Neural crest cell (in vitro differentiated cells): Measurements from ENCODE around the gene ENO2. TPM values are rescaled to one million over a fixed set of nuclear protein-coding genes. Genes with fewer than 3 reads are reported as not detected.
"Not testable (repeated sequence)": the region's sequence is repeated elsewhere in the genome, so short reads cannot be mapped to it uniquely, and the experiment has no call there.

Experiments
- DNase-seq: peaks from one replicate; pipeline ENCODE4 v3.0.0; 2021; ENCODE audit warnings: low read depth, mixed read lengths, low spot score
- H3K27ac Mint-ChIP-seq: one replicate; pipeline ENCODE4 v1.8.0; 2021; ENCODE audit warnings: mild to moderate bottlenecking, mixed read lengths; ENCODE audit not compliant: unreplicated experiment
- H3K27me3 Mint-ChIP-seq: 2 replicates; pipeline ENCODE4 v1.8.0; 2021; ENCODE audit warnings: low read depth, mild to moderate bottlenecking, mixed read lengths
- H3K36me3 Mint-ChIP-seq: 2 replicates; pipeline ENCODE4 v1.8.0; 2021; ENCODE audit warnings: low read depth, mild to moderate bottlenecking, mixed read lengths
- H3K4me1 Mint-ChIP-seq: 2 replicates; pipeline ENCODE4 v1.8.0; 2021; ENCODE audit warnings: mixed read lengths
- H3K4me3 Mint-ChIP-seq: one replicate; pipeline ENCODE4 v1.8.0; 2021; ENCODE audit warnings: mild to moderate bottlenecking, mixed read lengths
- H3K9me3 Mint-ChIP-seq: 2 replicates; pipeline ENCODE4 v1.8.0; 2021; ENCODE audit warnings: mixed read lengths
- CTCF ChIP-seq: fragments of 200-600 bp; sonication (generic); conservative IDR thresholded peaks from 2 replicates; pipeline ENCODE4 v1.5.0; 2021; ENCODE audit warnings: antibody characterized with exemption, mild to moderate bottlenecking
- total RNA-seq: library from RNA; stranded (reverse); gene quantifications from 2 replicates; pipeline ENCODE4 v1.2.1, GENCODE V29; 2021

ENO2 gene
- total RNA-seq, 1 donor from 2014 or later = 68.4 TPM

GRCh38 chr12:6868211-6869048, 46.0 kb upstream of the ENO2 start:
- H3K9me3 Mint-ChIP-seq = no peaks in the 10 kb centered on the region
- H3K4me3 Mint-ChIP-seq = peak overlapping the region; percentile 97
- H3K36me3 Mint-ChIP-seq = peaks cover 32% of the 10 kb centered on the region
- peaks cover 46% of the 10 kb centered on the region for H3K4me1 Mint-ChIP-seq
- peak overlapping the region; percentile 83 for H3K27ac Mint-ChIP-seq
- peaks cover 15% of the 10 kb centered on the region for H3K27me3 Mint-ChIP-seq
- DNase-seq = no peak
- TF ChIP-seq CTCF = no peak

- H3K4me3 Mint-ChIP-seq = peak overlapping the region; percentile 97
- peak overlapping the region; percentile 68 for H3K27ac Mint-ChIP-seq
- H3K4me1 Mint-ChIP-seq = peaks cover 52% of the 10 kb centered on the region
- peaks cover 30% of the 10 kb centered on the region for H3K36me3 Mint-ChIP-seq
- peak; percentile 85 for DNase-seq
- H3K9me3 Mint-ChIP-seq = no peaks in the 10 kb centered on the region
- peak; percentile 99 for TF ChIP-seq CTCF
- H3K27me3 Mint-ChIP-seq = peaks cover 15% of the 10 kb centered on the region
Observed at GRCh38 chr12:6869049-6870021, 45.0 kb upstream of the ENO2 start.

- not testable (repeated sequence) for DNase-seq, H3K9me3 Mint-ChIP-seq, H3K27ac Mint-ChIP-seq
- H3K4me3 Mint-ChIP-seq = peak overlapping the region; percentile 97
- peaks cover 52% of the 10 kb centered on the region for H3K4me1 Mint-ChIP-seq
- peaks cover 15% of the 10 kb centered on the region for H3K27me3 Mint-ChIP-seq
- H3K36me3 Mint-ChIP-seq = peaks cover 24% of the 10 kb centered on the region
Observed at GRCh38 chr12:6870304-6870703, 44.1 kb upstream of the ENO2 start.

GRCh38 chr12:6871052-6871957, 43.1 kb upstream of the ENO2 start:
- Mint-ChIP-seq H3K4me3 (peak overlapping the region; percentile 97), H3K27ac (no peak overlapping the region), H3K36me3 (peaks cover 21% of the 10 kb centered on the region), H3K9me3 (no peaks in the 10 kb centered on the region), H3K4me1 (peaks cover 52% of the 10 kb centered on the region), H3K27me3 (peaks cover 15% of the 10 kb centered on the region)
- no peak for DNase-seq
- no peak for TF ChIP-seq CTCF

- Mint-ChIP-seq H3K4me3 (peak overlapping the region; percentile 97), H3K36me3 (peaks cover 25% of the 10 kb centered on the region), H3K27ac (peak overlapping the region; percentile 50), H3K27me3 (peaks cover 15% of the 10 kb centered on the region), H3K4me1 (peaks cover 46% of the 10 kb centered on the region), H3K9me3 (no peaks in the 10 kb centered on the region)
- peak; percentile 96 for DNase-seq
- TF ChIP-seq CTCF = peak; percentile 100
Observed at GRCh38 chr12:6872073-6873048, 42.0 kb upstream of the ENO2 start.
